Measurements from ENCODE around the gene ALPK3.

- TF ChIP-seq CTCF (conservative IDR thresholded peaks at IDR 0.05) (peak; percentile 83), ZFX (IDR thresholded peaks at IDR 0.05) (no peak)
Measured at GRCh38 chr15:84878504-84878903, 61.3 kb downstream of the ALPK3 start.

Data from C4-2B (cell line).